ENCODE data around the gene ATP2C2. TPM values are rescaled to one million over a fixed set of nuclear protein-coding genes. Genes with fewer than 3 reads are reported as not detected.

ATP2C2 gene
- total and polyA plus RNA-seq, 2 donors (not counting 1 experiment from before 2014, with no cell fraction given) = not detected

DNA sequence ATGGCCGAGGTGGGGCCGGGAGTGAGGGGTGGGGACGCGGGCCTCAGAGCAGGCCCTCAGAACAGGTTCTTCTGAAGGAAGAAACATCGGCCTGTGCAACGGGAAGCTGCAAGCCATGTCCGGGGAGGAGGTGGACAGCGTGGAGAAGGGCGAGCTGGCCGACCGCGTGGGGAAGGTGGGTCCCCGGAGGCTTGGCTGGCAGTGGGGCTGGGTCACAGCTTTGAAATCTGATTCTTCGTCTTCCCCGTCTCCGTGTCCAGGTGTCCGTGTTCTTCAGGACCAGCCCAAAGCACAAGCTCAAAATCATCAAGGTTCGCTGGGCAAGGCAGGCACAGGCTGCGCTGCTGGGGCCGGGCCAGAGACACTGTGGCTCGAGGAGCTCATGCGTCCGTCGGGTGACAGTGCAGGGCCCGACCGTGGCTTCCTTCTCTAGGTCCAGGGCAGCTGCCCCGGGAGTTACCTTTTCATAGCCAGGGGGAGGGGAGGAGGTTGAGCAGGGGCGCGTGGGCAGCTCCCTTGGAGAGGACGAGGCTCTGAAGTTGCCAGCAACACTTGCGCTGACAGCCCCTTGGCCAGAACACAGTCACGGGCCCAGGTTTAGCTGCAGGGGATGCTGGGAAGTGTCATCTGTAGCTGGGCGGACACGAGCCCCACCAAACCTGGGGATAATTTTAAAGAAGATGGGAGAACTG lies 84.9 kb downstream of the ATP2C2 start:
- no peak for TF ChIP-seq EZH2 (IDR thresholded peaks at IDR 0.05; ENCODE audit: low read length, missing control alignments)
- TF ChIP-seq, protein P1, sequence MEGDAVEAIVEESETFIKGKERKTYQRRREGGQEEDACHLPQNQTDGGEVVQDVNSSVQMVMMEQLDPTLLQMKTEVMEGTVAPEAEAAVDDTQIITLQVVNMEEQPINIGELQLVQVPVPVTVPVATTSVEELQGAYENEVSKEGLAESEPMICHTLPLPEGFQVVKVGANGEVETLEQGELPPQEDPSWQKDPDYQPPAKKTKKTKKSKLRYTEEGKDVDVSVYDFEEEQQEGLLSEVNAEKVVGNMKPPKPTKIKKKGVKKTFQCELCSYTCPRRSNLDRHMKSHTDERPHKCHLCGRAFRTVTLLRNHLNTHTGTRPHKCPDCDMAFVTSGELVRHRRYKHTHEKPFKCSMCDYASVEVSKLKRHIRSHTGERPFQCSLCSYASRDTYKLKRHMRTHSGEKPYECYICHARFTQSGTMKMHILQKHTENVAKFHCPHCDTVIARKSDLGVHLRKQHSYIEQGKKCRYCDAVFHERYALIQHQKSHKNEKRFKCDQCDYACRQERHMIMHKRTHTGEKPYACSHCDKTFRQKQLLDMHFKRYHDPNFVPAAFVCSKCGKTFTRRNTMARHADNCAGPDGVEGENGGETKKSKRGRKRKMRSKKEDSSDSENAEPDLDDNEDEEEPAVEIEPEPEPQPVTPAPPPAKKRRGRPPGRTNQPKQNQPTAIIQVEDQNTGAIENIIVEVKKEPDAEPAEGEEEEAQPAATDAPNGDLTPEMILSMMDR (conservative IDR thresholded peaks at IDR 0.05 in 1 of 2, IDR thresholded peaks at IDR 0.05 in 1 of 2; ENCODE audit: low read depth in 1 of 2, low read length in 2 of 2) = no peak
- Histone ChIP-seq H4K20me1 (ENCODE audit: control insufficient read depth, extremely low read depth, insufficient read depth, low read length) (no peaks in the 10 kb centered on the region), H3K79me2 (ENCODE audit: control insufficient read depth, insufficient read depth, low read length) (no peaks in the 10 kb centered on the region), H3K9ac (ENCODE audit: insufficient read depth, low read length) (no peak overlapping the region), H3K36me3 (ENCODE audit: control insufficient read depth, insufficient read depth, low read length) (no peaks in the 10 kb centered on the region), H3K4me3 (replicated peaks in 1 of 4; ENCODE audit: control extremely low read depth in 1 of 4, insufficient read depth in 1 of 4, low read depth in 3 of 4, low read length in 4 of 4) (no peak overlapping the region), H3K4me2 (ENCODE audit: extremely low read depth, insufficient read depth, low read length) (no peak overlapping the region), H3K27ac (ENCODE audit: insufficient read depth, low read length) (no peak overlapping the region), H3K9me3 (ENCODE audit: control insufficient read depth, insufficient read depth, low read depth, low read length) (no peaks in the 10 kb centered on the region), H2AFZ (ENCODE audit: low read length) (no peak overlapping the region), H3K4me1 (ENCODE audit: control insufficient read depth, extremely low read depth, insufficient read depth, low read length) (no peaks in the 10 kb centered on the region), H3K27me3 (ENCODE audit: control insufficient read depth, insufficient read depth, low read length) (no peaks in the 10 kb centered on the region)
- DNase-seq (ENCODE audit: low read depth in 2 of 2) = no peak

DNA sequence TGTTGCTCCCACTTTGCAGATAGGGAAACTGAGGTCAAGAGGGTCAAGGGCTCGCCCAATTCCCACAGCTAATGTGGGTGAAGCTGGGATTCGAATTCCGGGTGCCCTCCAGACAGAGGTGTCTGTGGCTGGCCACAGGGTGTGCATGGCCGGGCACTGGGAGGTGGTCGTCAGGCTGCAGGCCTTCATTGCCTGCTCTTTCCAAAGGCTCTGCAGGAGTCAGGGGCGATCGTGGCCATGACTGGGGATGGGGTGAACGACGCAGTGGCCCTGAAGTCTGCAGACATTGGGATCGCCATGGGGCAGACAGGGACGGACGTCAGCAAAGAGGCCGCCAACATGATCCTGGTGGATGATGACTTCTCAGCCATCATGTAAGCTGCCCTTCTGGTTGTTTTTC lies 86.3 kb downstream of the ATP2C2 start:
- no peaks in the 10 kb centered on the region for H4K20me1 ChIP-seq (ENCODE audit: control insufficient read depth, extremely low read depth, insufficient read depth, low read length)
- DNase-seq (ENCODE audit: low read depth in 2 of 2) = no peak
- H3K36me3 ChIP-seq (ENCODE audit: control insufficient read depth, insufficient read depth, low read length) = no peaks in the 10 kb centered on the region
- no peak overlapping the region for H3K4me2 ChIP-seq (ENCODE audit: extremely low read depth, insufficient read depth, low read length)
- no peak overlapping the region for H3K4me3 ChIP-seq (replicated peaks in 1 of 4; ENCODE audit: control extremely low read depth in 1 of 4, insufficient read depth in 1 of 4, low read depth in 3 of 4, low read length in 4 of 4)
- H3K27ac ChIP-seq (ENCODE audit: insufficient read depth, low read length) = no peak overlapping the region
- no peaks in the 10 kb centered on the region for H3K4me1 ChIP-seq (ENCODE audit: control insufficient read depth, extremely low read depth, insufficient read depth, low read length)
- no peaks in the 10 kb centered on the region for H3K9me3 ChIP-seq (ENCODE audit: control insufficient read depth, insufficient read depth, low read depth, low read length)
- no peak overlapping the region for H3K9ac ChIP-seq (ENCODE audit: insufficient read depth, low read length)
- no peaks in the 10 kb centered on the region for H3K79me2 ChIP-seq (ENCODE audit: control insufficient read depth, insufficient read depth, low read length)
- TF ChIP-seq, protein P1 (conservative IDR thresholded peaks at IDR 0.05 in 1 of 2, IDR thresholded peaks at IDR 0.05 in 1 of 2; ENCODE audit: low read depth in 1 of 2, low read length in 2 of 2) = no peak
- no peak overlapping the region for H2AFZ ChIP-seq (ENCODE audit: low read length)
- no peaks in the 10 kb centered on the region for H3K27me3 ChIP-seq (ENCODE audit: control insufficient read depth, insufficient read depth, low read length)

DNA sequence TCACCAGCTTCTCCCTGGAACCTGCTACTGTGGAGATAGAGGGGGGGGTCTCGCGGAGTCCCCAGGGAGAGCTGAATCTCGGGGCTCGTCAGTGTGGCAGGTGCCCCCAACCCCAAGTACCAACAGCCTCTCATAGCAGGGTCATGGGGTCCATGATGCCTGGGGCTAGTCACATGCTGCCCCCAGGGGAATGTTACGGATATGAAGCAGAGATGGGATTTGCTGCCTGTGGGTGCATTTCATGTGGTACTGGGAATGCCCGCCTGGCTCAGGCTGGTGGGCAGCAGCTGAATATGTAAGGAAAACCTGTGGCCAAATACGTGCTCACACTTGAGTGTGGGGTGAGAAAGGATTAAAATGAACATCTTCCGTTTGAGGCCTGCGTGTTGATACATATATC lies 86.7 kb downstream of the ATP2C2 start:
- Histone ChIP-seq H3K9ac (ENCODE audit: insufficient read depth, low read length) (no peak overlapping the region), H3K79me2 (ENCODE audit: control insufficient read depth, insufficient read depth, low read length) (no peaks in the 10 kb centered on the region), H3K36me3 (ENCODE audit: control insufficient read depth, insufficient read depth, low read length) (no peaks in the 10 kb centered on the region), H2AFZ (ENCODE audit: low read length) (no peak overlapping the region), H3K4me3 (replicated peaks in 1 of 4; ENCODE audit: control extremely low read depth in 1 of 4, insufficient read depth in 1 of 4, low read depth in 3 of 4, low read length in 4 of 4) (no peak overlapping the region), H3K27me3 (ENCODE audit: control insufficient read depth, insufficient read depth, low read length) (no peaks in the 10 kb centered on the region), H3K4me2 (ENCODE audit: extremely low read depth, insufficient read depth, low read length) (no peak overlapping the region), H3K9me3 (ENCODE audit: control insufficient read depth, insufficient read depth, low read depth, low read length) (no peaks in the 10 kb centered on the region), H3K4me1 (ENCODE audit: control insufficient read depth, extremely low read depth, insufficient read depth, low read length) (no peaks in the 10 kb centered on the region), H3K27ac (ENCODE audit: insufficient read depth, low read length) (no peak overlapping the region), H4K20me1 (ENCODE audit: control insufficient read depth, extremely low read depth, insufficient read depth, low read length) (no peaks in the 10 kb centered on the region)
- no peak for DNase-seq (ENCODE audit: low read depth in 2 of 2)
- no peak for TF ChIP-seq EZH2 (IDR thresholded peaks at IDR 0.05; ENCODE audit: low read length, missing control alignments)
- TF ChIP-seq, protein P1 (conservative IDR thresholded peaks at IDR 0.05 in 1 of 2, IDR thresholded peaks at IDR 0.05 in 1 of 2; ENCODE audit: low read depth in 1 of 2, low read length in 2 of 2) = no peak

Data from fibroblast of lung (primary cell).